ENCODE measurements around the gene DHRS7B.

Gene DHRS7B

DNA sequence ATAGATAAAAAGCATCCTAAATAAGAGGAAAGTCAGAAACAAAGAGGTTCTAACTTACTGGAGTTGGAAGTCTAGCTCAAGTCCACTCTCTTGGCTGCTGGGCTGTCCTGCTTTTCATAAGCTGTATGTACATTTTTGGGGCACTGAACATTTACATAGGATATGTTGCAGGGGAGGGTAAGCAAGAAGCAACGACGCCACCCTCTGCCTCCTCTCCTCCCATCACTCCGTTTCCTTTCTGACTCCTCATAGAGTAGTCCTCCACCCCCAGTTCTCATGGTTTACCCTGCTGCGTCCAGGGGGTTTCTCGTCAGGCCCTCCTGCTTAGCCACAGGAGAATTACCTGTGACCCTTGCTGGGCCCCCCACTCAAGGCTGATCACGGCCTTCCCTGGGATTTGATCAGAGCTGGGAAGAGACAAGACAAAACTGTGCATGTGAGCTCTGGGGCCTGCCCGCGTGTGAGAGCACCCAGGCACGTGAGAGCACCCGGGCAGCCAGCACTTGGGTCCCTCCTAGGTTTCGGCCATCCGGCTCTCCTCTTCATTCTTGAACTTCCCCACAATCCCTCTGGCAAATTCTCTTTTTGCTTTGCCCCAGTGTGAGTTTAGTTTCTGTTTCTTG, 50.1 kb downstream of the DHRS7B start:
- ChIA-PET POLR2A (no interaction called here), CTCF (no interaction called here)
- DNase-seq (ENCODE audit: extremely low spot score), result peak; percentile 2
- TF ChIP-seq FOXM1 (IDR thresholded peaks at IDR 0.05; ENCODE audit: borderline replicate concordance), result no peak
- no peak for TF ChIP-seq LEF1 (IDR thresholded peaks at IDR 0.05; ENCODE audit: borderline replicate concordance)
- TF ChIP-seq ARNT (IDR thresholded peaks at IDR 0.05), result no peak
- no peak for TF ChIP-seq L3MBTL2 (conservative IDR thresholded peaks at IDR 0.05)
- no peak for TF ChIP-seq SP1 (IDR thresholded peaks at IDR 0.05)
- TF ChIP-seq FOXK2 (IDR thresholded peaks at IDR 0.05), result no peak
- no peak for TF ChIP-seq ELF4 (IDR thresholded peaks at IDR 0.05)
- TF ChIP-seq ZNF384 (IDR thresholded peaks at IDR 0.05), result no peak
- no peak for TF ChIP-seq TARDBP (IDR thresholded peaks at IDR 0.05)
- TF ChIP-seq HDGF (IDR thresholded peaks at IDR 0.05; ENCODE audit: borderline replicate concordance), result no peak

DNA sequence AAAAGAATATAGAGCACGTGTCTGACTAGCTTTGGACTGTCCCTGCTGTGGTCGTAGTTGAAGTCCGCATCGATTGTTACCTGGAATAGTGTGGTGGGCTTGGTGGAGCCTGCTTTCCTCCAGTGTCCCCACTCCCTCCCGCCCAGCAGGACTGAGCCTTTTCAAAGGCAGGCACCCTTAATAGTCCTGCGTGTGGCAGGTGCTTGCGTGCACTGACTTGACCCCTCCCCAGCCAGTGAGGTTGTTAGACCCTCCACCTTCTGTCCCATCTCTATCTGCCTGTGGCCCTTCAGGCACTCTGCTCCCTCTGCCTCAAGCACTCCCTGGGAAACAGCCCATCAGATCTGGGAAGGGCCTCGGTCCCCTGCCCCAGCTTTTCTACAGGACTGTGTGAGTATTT, 50.6 kb downstream of the DHRS7B start:
- TF ChIP-seq NFRKB (IDR thresholded peaks at IDR 0.05) (no peak), ZNF384 (IDR thresholded peaks at IDR 0.05) (no peak), L3MBTL2 (conservative IDR thresholded peaks at IDR 0.05) (no peak), FOXA1 (IDR thresholded peaks at IDR 0.05) (no peak), SUZ12 (IDR thresholded peaks at IDR 0.05) (no peak), TARDBP (IDR thresholded peaks at IDR 0.05) (no peak), SP1 (IDR thresholded peaks at IDR 0.05) (no peak), FOXM1 (IDR thresholded peaks at IDR 0.05; ENCODE audit: borderline replicate concordance) (no peak)
- TF ChIP-seq, protein P1, sequence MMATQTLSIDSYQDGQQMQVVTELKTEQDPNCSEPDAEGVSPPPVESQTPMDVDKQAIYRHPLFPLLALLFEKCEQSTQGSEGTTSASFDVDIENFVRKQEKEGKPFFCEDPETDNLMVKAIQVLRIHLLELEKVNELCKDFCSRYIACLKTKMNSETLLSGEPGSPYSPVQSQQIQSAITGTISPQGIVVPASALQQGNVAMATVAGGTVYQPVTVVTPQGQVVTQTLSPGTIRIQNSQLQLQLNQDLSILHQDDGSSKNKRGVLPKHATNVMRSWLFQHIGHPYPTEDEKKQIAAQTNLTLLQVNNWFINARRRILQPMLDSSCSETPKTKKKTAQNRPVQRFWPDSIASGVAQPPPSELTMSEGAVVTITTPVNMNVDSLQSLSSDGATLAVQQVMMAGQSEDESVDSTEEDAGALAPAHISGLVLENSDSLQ (IDR thresholded peaks at IDR 0.05), result no peak
- POLR2A ChIA-PET, result no interaction called here
- CTCF ChIA-PET, result no interaction called here
- peak; percentile 4 for DNase-seq (ENCODE audit: extremely low spot score)

DNA sequence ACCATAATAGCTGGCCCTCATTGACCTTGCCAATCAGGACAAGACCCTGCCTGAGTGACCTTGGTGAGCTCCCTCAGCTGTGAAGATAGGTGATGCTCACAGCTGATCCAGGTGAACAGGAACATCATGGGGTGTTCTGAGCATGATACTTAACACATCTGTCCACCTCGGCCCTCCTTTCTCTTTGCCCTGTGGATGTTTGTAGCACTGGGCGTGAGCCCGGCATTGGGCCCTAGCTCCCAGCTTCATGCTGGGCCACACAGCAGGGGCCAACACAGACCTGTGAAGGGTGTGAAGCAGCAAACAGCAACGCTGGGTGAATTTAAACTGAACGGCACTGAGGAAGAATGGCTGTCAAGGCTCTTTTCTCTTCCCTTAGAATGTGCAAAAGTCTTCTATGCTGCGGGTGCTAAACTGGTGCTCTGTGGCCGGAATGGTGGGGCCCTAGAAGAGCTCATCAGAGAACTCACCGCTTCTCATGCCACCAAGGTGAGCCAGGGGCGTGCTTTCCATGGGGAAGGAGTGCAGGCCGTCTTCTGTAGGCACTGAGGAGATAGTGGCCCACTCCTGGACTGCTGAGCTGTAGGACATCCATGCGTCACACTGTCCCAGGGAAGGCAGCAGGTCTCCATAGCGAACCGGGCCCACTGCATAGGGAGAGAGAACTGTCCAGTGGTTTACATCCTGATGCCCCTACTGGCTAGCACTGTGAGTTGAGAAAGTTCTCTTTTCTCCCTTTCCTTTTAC, 51.3 kb downstream of the DHRS7B start:
- ChIA-PET CTCF (no interaction called here), POLR2A (no interaction called here)
- TF ChIP-seq FOXK2 (IDR thresholded peaks at IDR 0.05) (no peak), TARDBP (IDR thresholded peaks at IDR 0.05) (no peak), CTBP1 (IDR thresholded peaks at IDR 0.05; ENCODE audit: borderline replicate concordance) (no peak), HDGF (IDR thresholded peaks at IDR 0.05; ENCODE audit: borderline replicate concordance) (no peak), ARNT (IDR thresholded peaks at IDR 0.05) (no peak), ZNF384 (IDR thresholded peaks at IDR 0.05) (no peak), BHLHE40 (IDR thresholded peaks at IDR 0.05; ENCODE audit: borderline replicate concordance) (no peak), NFRKB (IDR thresholded peaks at IDR 0.05) (no peak), SUZ12 (IDR thresholded peaks at IDR 0.05) (no peak), LEF1 (IDR thresholded peaks at IDR 0.05; ENCODE audit: borderline replicate concordance) (no peak)
- TF ChIP-seq, protein P1 (IDR thresholded peaks at IDR 0.05), result no peak
- DNase-seq (ENCODE audit: extremely low spot score), result no peak

DNA sequence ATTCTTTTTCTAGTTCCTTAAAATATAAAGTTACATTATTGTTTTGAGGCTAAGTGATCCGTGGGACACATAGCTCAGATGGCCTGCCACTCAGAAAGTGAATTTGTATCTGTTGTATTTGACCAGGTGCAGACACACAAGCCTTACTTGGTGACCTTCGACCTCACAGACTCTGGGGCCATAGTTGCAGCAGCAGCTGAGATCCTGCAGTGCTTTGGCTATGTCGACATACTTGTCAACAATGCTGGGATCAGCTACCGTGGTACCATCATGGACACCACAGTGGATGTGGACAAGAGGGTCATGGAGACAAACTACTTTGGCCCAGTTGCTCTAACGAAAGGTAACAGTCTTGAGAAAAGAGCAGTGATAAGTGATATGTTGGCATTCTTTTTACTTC, 56.7 kb downstream of the DHRS7B start:
- TF ChIP-seq FOXA1 (IDR thresholded peaks at IDR 0.05) (no peak), NFRKB (IDR thresholded peaks at IDR 0.05) (no peak), TARDBP (IDR thresholded peaks at IDR 0.05) (no peak), BHLHE40 (IDR thresholded peaks at IDR 0.05; ENCODE audit: borderline replicate concordance) (no peak), ARNT (IDR thresholded peaks at IDR 0.05) (no peak), SP1 (IDR thresholded peaks at IDR 0.05) (no peak), ZNF384 (IDR thresholded peaks at IDR 0.05) (no peak), HDGF (IDR thresholded peaks at IDR 0.05; ENCODE audit: borderline replicate concordance) (no peak)
- TF ChIP-seq, protein P1 (IDR thresholded peaks at IDR 0.05), result no peak
- CTCF ChIA-PET, result no interaction called here
- no peak for DNase-seq (ENCODE audit: extremely low spot score)
- POLR2A ChIA-PET, result no interaction called here

DNA sequence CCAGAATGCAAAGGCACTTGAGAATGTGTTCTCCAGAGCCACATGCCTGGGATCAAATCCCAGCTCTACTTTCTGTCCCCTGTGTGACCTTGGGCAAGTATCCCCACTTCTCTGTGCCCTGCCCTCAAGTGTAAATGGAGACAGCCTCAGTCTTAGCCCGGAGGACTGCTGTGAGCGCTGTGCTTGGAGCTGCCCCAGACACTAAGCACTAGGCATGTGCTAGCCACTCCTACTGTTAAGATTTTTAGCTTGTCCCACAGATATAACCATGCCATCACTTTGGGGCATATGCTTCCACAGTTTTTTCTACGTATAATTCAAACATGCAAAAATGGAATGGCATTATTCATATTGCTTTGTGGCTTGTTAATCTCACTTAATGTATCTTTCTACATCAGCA, 57.8 kb downstream of the DHRS7B start:
- no peak for DNase-seq (ENCODE audit: extremely low spot score)
- TF ChIP-seq FOXK2 (IDR thresholded peaks at IDR 0.05), result no peak
- no peak for TF ChIP-seq ARNT (IDR thresholded peaks at IDR 0.05)
- TF ChIP-seq, protein P1 (IDR thresholded peaks at IDR 0.05), result no peak
- TF ChIP-seq BHLHE40 (IDR thresholded peaks at IDR 0.05; ENCODE audit: borderline replicate concordance), result no peak
- TF ChIP-seq NFRKB (IDR thresholded peaks at IDR 0.05), result no peak
- TF ChIP-seq CTBP1 (IDR thresholded peaks at IDR 0.05; ENCODE audit: borderline replicate concordance), result no peak
- no peak for TF ChIP-seq LEF1 (IDR thresholded peaks at IDR 0.05; ENCODE audit: borderline replicate concordance)
- TF ChIP-seq L3MBTL2 (conservative IDR thresholded peaks at IDR 0.05), result no peak
- TF ChIP-seq SP1 (IDR thresholded peaks at IDR 0.05), result no peak
- no peak for TF ChIP-seq TARDBP (IDR thresholded peaks at IDR 0.05)
- TF ChIP-seq ZNF384 (IDR thresholded peaks at IDR 0.05), result no peak
- no peak for TF ChIP-seq SUZ12 (IDR thresholded peaks at IDR 0.05)
- no peak for TF ChIP-seq FOXA1 (IDR thresholded peaks at IDR 0.05)
- no peak for TF ChIP-seq HDGF (IDR thresholded peaks at IDR 0.05; ENCODE audit: borderline replicate concordance)
- no peak for TF ChIP-seq FOXM1 (IDR thresholded peaks at IDR 0.05; ENCODE audit: borderline replicate concordance)
- TF ChIP-seq ELF4 (IDR thresholded peaks at IDR 0.05), result no peak
- ChIA-PET POLR2A (no interaction called here), CTCF (no interaction called here)

Measured in HEK293T (cell line).